NCI-H774 (cell line): ENCODE measurements around the gene IQGAP2.

ENCODE experiments used
- DNase-seq: peaks from one replicate; lab custom pipeline; 2025; lab: John Stamatoyannopoulos, UW

IQGAP2 gene

DNA sequence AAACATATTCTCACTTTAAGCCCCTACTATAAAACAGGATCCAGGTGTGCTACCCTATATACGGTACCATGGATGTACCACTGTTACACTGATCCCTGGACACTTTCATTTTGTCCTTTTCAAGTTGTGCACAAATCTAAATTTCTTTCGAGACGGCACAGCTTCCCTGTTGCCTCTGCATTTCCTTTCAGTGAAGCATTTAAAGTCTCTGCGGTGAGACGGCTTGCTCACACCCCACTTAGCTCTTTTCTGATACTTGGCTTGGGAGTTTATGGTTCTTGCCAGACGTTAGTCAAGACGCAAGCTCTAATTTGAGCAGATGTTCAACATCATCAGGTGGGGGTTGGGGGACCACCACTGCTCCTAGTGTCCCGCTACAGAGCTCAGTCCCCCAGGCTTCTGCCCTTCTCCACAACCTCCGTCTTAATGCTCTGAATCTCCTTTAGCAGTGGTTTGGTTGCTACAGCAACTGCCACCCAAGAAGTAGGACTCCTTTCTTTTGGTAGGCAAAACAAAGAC, 204.3 kb downstream of the IQGAP2 start:
- no peak for DNase-seq

DNA sequence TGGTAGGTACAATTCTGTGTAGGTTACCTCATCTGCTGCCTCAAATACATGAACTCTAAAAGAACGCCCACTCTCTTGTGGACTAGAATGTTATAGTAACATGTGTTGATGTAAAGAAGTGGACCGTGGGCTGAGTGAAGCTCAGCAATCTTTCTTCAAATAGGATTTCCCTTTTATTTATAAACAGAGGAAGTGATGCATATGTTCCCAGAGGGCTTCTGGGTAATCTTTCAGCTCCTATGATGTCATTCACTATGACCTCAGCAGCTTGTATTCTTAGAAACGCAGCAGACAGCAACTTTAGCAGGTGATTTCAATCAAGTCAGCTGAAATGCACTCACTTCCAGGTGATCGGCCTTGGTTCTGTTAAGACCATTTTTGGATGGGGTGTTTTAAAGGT, 205.7 kb downstream of the IQGAP2 start:
- DNase-seq, result no peak

DNA sequence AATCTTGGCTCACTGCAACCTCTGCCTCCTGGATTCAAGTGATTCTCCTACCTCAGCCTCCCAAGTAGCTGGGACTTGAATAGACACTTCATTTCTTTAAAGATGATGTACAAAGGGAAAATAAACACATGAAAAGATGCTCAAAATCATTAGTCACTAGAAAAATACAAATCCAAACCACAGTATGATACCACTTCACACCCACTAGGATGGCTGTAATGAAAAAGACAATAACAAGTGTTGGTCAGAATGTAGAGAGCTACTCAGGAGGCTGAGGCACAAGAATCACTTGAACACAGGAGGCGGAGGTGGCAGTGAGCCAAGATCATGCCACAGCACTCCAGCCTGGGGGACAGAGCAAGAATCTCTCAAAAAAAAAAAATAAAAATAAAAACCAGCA, 207.1 kb downstream of the IQGAP2 start:
- no peak for DNase-seq

DNA sequence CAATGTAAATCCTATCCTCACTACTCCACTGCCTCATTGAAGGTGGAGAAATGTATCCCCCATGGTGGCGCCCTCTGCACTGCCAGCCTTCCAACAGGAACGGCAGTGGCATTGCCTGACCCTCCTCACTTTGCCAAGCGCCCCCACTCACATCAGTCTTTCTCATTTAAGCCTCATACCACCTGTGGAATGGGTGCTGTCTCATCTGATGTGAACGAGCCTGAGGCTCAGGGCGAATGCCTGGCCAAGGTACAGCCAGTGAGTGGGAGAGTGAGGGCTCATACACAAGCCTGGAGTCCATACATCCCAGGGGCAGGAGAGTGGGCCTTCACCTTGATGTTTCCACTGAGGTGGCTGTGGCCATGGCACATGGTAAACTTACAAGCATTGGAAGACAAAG, 209.9 kb downstream of the IQGAP2 start:
- no peak for DNase-seq

DNA sequence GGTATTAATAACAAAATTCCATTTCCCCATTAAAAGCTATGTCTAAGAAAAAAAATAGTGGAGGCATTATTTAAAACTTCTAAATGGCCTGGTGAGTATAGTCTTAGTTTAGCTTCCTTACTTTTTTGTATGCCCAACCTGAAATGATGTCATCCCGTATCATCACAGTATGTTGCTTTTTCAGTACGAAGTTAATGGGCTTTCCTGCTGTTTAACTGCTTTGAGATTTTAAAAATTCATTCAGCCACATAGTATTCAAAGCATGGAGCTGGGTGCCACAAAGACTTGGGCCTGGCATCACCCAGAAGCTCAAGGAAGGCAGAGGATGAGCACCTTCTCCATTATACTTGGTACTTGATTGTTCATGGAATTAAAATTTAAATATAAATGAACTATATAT, 212.7 kb downstream of the IQGAP2 start:
- DNase-seq, result no peak

DNA sequence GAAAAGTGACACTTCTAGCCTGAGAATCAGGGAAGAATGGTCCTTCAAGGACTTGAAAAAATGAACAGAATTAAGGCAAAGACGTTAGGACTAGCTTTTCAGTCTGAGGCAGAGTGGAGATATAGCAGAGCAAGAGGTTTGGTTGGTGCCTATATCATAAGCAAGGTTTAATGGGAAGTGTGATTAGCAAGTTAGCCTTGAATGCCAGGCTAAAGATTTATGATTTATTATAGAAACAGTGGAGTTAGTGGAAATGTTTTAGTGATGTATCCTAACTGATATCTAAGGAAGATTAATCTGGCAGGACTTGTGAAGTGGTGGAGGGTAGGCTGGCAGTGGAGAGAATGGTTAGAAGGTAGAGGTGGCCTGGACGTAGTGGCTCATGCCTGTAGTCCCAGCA, 213.1 kb downstream of the IQGAP2 start:
- no peak for DNase-seq

DNA sequence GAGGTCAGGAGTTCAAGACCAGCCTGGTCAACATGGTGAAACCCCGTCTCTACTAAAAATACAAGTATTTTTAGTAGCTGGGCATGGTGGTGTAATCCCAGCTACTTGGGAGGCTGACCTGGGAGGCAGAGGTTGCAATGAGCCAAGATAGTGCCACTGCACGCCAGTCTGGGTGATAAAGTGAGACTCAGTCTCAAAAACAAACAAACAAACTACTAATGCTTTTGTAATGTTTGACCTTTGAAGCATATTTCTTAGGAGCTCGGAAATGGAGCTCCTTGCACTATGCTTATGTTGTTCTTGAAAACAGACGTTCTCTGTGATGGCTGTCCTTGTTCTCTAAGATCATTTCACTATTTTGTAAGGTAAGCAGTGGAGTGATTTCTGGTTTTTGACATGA, 214.1 kb downstream of the IQGAP2 start:
- no peak for DNase-seq

DNA sequence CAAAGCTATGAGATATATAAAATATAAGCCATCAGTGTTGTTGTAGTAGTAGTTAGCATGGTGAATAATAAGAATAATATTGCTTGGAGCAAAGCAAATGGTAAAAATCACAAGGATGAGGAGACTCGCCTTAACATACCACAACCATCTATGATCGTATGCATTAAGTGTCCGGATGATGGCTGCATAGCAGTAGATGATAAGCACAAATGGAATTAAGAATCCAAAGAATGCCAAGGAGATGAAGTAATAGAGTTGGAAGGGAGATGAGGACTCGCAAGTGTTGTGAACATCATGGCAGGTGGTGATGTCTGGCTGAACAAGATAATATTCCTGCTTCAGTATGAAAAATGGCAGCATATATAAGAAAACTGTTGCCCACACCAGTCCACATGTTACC, 214.6 kb downstream of the IQGAP2 start:
- DNase-seq, result no peak

DNA sequence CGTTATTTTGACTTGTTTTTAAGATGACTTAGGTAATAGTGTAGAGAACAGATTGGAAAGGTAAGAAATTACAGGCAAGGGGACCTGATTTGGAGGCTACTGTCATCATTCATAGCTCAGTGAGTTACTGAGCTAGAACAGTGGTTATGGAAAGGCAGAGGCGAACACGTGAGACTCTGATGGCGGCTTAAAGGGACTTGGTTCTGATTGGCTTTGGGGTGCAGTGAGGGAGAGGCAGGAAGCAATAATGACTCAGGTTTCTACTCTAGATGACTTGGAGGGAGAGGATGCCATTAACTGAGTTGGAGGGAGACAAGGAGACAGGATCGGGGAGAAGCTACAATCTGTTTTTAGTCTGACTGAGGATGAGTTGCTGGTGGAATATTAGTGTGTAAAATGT, 217.1 kb downstream of the IQGAP2 start:
- DNase-seq, result no peak

DNA sequence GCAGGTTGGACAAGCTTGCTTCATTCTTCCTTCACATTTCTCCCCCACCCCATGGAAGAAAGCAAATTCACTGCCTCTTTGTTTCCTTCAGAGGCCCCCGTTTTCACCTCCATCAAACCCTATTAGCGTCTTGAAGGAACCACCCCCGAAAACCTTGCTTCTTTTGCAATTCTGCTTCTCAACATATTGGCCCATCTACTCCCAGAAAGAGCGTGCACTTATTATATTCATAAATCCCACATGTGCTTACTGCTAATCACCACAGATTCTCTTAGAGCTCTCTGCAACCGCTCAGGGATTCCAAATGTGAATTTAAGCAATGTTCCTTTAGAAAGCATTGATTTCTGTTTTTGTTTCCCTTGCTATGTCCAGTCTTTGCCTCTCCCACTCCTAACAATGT, 219.0 kb downstream of the IQGAP2 start:
- DNase-seq, result no peak

DNA sequence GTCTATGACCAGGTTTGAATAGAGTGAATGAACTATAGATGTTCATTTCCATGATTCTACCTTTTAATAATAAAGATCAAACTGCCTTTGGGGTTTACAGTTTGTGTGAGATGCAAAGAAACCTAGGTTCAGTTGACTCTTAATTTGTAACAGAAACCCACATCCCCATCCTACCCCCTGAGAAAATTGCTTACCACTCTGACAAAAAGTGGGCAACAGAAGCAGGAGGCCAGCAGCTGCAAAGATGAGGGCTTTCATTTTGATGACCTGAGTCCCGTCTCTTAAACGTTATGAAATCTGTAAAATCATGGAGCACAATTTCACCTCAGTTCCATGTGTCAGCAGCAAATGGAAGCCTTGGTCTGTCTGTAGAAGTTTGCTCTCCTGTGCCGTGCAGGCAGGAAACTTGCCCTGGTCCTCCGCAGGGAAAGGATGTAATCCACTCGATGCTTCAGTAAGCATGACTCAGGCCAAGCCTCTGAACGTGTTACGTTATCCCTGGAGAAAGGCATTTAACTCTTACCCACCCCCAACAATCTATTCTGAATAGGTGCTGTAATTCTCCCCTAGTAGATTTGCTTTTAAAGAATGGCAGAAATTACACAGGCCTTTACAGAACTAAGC, 220.0 kb downstream of the IQGAP2 start, which contains the start of gene F2RL2:
Gene F2RL2, minus strand, starts transcription at position 431 of the 624 bp plus-strand sequence. Its CDS starts 173 bp downstream, at position 258.
- DNase-seq, result no peak

DNA sequence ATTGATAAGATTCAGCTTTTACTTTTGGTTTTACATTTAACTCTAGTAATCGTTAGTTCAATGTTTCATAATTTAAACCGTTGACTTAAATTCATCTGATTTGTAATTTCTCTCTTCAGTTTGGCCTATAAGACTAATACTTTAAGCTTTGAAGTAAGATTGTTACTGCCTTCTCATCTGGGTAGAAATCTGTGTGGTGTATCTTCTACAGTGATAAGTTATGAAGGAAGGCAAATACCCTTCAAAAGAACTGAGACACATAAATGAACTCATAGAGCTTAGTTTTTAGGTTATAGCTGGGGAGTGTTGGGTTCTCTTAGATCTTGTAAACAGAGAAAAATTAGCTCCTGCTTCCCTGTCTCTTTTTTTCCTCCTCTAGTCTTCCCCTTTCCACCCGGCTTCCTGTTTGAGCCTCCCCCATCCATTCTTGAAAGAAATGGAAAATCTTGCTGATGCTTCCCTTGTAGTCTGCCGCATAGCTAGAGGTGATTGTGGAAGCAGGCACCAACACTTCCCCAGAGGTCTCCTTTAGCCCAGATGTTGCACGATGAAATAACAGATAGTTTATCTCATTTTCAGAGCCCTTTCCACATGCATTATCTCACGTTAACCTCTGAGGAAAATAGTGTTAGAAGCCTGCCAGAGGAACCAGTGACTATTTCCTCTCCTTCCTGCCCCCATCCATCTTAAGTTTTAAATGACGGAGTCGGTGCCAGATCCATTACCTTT, 222.2 kb downstream of the IQGAP2 start:
- DNase-seq, result no peak

DNA sequence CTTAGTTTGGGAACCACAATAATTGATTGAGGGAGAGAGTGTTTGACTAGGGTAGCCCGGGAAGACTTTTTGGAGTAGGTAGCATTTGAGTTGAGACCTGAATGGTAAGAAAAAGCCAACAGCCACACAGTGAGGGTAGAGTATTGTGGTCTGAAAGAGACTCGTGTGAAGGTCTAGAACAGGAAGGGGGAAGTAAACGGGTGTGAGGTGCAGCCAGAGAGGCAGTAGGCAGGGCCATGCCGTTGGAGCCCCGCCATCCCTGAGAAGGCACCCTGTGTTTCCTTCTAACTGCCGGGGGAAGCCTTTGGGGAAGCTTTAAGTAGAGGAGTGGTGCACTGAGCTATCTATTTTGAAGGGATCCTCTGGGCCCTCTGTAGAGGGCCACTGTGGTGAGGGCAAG, 223.7 kb downstream of the IQGAP2 start:
- no peak for DNase-seq

DNA sequence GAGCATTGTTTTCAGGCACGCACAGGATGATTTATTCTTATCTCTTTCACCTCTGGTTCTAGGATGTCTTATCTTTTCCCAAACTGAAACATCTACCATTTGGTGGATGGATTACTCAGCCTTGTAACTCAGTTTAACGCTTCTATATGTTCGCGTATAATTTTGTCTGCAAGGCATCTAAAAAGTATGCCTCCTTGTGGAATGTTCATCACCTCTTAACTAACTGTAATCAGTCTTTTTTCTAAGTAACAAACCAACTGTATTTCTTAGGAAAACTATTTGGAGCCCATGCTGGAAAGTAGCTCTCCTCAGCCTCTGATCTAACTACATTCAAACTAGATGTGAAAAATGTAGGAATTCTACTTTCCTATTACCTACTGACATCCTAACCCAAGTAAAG, 231.6 kb downstream of the IQGAP2 start:
- DNase-seq, result no peak

DNA sequence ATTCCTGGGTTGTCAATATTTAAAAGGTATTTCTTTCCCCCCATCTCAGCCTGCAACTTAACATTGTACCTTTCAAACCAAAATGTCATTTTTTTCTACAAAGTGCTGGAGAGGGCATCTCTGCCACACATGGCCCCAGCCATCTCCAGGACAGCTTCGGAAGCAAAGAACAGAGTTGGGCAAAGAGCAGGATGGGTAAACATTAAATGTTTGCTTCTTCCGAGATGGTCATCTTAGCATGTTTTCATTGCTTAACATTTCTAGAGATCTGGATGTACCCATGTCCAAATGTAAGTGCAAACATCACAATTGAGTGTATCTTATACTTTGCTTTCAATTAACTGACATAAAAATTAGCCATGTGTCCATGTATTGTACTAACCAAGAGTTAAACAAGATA, 234.4 kb downstream of the IQGAP2 start:
- DNase-seq, result no peak

DNA sequence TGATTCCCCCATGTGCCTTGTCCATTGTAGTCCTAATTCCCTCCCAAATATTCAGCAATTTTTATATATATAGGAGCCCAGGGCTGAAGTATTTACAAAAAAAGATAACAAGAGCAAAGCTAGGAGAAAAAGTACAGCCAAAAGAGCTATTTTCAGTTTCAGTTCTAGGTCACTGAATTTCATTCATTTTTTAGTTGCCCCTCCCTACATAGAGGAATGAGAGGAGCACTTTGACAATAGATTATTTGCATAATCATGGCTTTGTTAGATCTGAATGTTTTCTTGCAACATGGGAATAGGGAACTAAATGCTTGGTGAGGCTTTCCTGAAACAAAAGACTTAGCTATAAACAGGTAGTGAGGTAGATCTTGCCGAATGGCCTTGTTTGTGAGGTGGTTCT, 235.4 kb downstream of the IQGAP2 start:
- DNase-seq, result no peak

DNA sequence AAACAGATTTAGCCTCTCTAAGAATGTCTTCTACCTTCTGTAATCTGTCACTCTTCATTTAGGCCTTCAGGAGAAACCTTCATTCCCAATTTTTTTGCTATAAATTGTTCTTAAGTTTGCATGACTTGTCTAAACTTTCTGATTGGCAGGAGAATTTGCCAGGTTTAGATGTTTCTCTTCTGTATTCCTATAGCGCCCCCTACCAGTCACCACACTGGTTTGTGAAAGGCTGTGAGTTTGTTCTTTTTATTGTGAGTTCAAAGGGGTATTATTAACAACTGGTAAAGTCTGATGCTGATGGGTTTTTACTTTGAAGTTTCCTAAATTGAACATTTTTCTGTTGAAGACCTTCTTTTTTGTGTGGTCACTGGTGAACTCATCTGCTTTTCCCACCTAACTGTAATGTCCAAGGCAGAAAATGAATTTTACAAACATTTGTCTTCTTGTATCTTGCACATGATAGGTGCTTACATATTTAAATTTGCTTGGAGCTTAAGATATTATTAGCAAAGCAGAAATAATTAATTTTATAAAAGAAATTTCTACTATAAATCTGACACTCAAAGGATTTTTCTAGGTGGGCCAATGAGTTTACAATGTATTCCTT, 238.5 kb downstream of the IQGAP2 start:
- DNase-seq, result no peak

DNA sequence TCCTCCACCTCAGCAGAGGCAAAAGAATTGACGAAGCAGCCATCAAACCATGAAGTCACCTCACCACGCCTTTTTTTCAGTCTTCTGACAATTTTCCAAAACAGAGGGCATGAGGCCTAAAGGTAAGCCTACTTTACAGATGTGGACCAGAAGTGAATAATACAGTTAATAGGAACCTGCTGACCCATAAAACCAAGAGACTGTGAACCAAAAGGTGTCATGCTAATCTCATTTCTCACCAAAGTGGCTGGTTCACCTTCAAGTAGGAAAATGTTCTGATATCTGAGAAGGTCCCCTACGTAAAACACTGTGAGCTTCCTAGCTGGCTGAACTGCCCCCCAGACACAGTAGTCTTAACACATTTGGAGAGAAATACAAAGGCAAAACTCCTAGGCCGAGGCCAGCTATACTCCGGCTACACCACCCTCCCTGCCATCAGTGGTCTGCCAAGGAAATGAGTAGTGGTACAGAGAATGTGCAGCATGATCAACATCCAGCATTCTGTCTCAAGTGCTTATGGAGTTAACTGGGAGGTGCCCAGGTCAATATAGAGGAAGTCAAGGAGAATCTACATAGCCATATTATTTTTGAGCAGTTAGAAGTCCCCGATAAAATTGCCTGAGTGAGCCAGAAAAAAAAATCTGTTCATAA, 239.4 kb downstream of the IQGAP2 start:
- DNase-seq, result no peak

DNA sequence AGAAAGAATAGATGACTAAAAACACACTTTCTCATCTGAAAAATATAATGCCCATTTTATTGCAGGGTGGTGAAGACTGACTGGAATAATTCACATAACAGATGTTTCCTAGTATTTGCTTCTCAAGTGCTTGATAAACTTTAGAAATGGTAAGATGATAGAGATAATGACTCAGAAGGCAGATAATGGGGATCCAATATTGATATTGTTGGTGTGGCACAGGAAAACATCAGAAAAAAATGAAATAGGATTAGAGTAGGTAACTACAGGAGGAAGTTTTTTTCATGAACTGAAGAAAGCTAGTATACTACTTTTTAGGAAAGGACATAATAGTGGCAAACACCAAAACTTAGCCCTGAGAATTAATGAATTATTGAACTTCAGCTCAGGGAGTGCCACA, 240.3 kb downstream of the IQGAP2 start:
- no peak for DNase-seq

DNA sequence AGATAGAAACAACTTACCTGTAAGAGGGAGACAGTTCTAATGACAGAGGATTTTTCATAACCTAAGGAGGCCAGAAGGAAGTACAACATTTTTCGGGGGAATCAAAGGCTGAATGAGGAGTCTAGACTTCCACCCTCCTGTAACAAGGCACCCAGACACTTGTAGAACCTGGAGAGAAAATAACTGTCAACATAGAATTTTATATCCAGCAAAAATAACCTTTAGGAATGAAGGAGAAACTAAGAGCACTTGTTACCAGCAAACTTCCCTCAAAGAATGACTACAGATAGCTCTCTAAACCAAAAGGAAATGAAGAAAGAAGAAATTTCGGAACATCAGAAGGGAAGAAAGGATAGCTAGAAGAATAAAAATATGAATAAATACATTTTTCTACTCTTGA, 246.1 kb downstream of the IQGAP2 start:
- DNase-seq, result no peak

DNA sequence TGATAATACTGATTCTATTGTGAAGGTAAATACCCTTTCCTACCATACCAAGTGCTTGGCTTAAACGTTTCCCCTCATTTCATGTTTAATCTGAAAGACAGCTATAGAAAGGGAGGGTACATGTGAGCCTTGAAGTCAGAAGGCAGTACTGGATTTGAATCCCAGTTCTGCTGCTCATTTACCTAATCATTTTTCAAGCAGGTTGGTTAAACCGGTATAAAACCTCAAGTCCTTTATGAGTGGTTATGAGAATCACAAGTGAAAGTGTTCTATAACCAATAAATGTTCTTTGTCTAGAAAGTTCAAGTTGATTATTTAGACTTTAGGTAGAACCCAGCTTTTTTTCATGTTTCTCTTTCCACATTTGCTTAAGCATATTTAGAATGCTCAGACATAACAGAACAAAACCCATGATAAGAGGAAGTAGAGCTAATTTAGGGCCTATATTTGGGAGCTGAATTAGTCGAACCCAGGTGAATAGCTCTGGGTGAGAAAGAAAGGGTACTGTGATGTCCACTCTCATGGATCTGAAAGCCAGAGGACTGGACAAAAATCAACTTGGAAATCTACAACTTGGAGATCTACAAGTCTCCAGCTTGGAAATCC, 249.8 kb downstream of the IQGAP2 start:
- no peak for DNase-seq

DNA sequence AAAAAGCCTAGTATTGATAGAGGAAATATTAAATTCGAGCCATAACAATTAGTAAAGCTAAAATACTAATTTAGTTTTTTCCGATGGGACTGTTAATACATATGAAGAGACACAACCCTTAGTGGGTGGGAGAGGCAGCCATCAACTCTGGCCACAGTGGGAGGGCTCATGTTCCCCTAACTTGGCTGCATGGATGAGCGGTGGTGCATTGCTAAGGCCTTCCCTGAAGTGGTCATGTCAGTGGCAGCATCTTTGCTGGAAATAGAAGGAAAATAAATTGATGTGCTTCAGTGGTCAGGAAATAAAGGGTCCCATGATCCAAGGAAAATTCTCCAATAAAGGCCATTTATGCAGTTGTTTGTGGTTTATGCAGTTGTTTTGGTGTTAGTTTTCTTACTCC, 254.0 kb downstream of the IQGAP2 start:
- no peak for DNase-seq
